Measurements from ENCODE around the gene SHBG. TPM values are rescaled to one million over a fixed set of nuclear protein-coding genes. Genes with fewer than 3 reads are reported as not detected.
A peak's percentile ranks its signal among the peaks of the same experiment; 100 is the strongest.
"Not testable (repeated sequence)": the region's sequence is repeated elsewhere in the genome, so short reads cannot be mapped to it uniquely, and the experiment has no call there.

SHBG gene
- total RNA-seq, 6 donors from 2014 or later = 0.34 to 0.88 (median 0.46) TPM; not detected in 3

DNA sequence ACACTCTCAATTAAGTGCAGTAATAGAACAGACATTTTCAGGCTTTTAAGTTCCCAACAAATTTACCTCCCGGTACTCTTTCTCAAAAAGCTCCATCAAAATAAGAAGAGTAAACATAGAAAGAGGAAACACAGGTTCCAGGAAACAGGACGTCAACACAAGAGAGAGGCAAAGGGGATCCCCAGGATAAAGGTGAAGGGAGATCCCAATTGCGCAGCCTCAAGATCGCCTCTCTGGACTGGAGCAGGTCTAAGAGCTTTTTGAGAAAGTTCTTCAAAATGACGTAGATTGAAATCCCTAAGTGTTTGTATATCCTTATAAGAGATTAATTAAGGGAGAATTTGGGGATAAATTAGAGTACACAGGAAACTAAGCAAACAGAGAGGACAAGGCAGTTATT is 11.3 kb upstream of the SHBG start:
- Histone ChIP-seq H3K36me3 (no peaks in the 10 kb centered on the region), H3K27me3 (no peaks in the 10 kb centered on the region), H3K27ac (peak overlapping the region in 2 of 4 donors; percentile 30 to 44), H3K9me3 (no peaks in the 10 kb centered on the region), H3K4me3 (no peak overlapping the region), H3K4me1 (peaks cover 4 to 9% (median 6%) of the 10 kb centered on the region in 4 donors)
- no peak for ATAC-seq (ENCODE audit: low FRiP score in 2 of 2)
- TF ChIP-seq POLR2AphosphoS5 (IDR thresholded peaks at IDR 0.05) = no peak
- TF ChIP-seq EP300 (IDR thresholded peaks at IDR 0.05) = peak in 1 of 4 donors; percentile 39
- 50 to 58% methylated on average over 5 of the region's 5 CpGs for WGBS, 2 donors
- DNase-seq = peak in 1 of 2 donors; percentile 71

DNA sequence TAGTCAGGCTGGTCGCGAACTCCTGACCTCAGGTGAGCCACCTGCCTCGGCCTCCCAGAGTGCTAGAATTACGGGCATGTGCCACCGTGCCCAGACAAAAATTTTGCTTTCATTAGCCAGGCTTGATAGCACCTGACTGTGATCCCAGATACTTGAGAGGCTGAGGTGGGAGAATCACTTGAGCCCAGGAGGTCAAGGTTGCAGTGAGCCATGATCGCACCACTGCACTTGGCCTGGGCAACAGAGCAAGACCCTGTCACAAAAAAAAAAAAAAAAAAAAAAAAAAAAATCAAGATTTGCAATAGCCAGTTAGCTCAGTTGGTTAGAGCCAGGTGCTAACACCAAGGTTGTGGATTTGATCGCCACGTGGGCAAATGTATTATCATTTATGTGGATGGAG is 9.1 kb upstream of the SHBG start:
- no peak overlapping the region for H3K27ac ChIP-seq
- H3K9me3 ChIP-seq = no peaks in the 10 kb centered on the region
- H3K36me3 ChIP-seq = peaks cover 0 to 3% (median 0%) of the 10 kb centered on the region in 4 donors
- ATAC-seq (ENCODE audit: low FRiP score in 2 of 2) (no peak), DNase-seq (no peak)
- 91 to 94% methylated on average over 8 of the region's 8 CpGs for WGBS, 2 donors
- no peak overlapping the region for H3K4me3 ChIP-seq
- no peaks in the 10 kb centered on the region for H3K27me3 ChIP-seq
- TF ChIP-seq, protein P1, sequence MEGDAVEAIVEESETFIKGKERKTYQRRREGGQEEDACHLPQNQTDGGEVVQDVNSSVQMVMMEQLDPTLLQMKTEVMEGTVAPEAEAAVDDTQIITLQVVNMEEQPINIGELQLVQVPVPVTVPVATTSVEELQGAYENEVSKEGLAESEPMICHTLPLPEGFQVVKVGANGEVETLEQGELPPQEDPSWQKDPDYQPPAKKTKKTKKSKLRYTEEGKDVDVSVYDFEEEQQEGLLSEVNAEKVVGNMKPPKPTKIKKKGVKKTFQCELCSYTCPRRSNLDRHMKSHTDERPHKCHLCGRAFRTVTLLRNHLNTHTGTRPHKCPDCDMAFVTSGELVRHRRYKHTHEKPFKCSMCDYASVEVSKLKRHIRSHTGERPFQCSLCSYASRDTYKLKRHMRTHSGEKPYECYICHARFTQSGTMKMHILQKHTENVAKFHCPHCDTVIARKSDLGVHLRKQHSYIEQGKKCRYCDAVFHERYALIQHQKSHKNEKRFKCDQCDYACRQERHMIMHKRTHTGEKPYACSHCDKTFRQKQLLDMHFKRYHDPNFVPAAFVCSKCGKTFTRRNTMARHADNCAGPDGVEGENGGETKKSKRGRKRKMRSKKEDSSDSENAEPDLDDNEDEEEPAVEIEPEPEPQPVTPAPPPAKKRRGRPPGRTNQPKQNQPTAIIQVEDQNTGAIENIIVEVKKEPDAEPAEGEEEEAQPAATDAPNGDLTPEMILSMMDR (IDR thresholded peaks at IDR 0.05) = no peak
- TF ChIP-seq POLR2A (IDR thresholded peaks at IDR 0.05) (no peak), POLR2AphosphoS5 (IDR thresholded peaks at IDR 0.05) (no peak), EP300 (IDR thresholded peaks at IDR 0.05) (no peak)
- peaks cover 0 to 2% (median 0%) of the 10 kb centered on the region in 4 donors for H3K4me1 ChIP-seq

DNA sequence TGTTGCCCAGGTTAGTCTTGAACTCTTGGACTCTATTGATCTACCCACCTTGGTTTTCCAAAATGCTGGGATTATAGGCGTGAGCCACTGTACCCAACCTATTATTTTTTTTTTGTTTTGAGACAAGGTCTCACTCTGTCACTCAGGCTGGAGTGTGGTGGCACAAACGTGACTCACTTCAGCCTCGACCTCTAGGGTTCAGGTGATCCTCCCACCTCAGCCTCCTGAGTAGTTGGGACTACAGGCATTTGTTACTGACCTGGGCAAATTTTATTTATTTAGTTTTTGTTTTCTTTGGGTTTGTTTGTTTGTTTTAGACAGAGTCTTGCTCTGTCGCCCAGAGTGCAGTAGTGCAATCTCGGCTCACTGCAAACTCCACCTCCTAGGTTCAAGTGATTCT is 6.3 kb upstream of the SHBG start:
- no peak overlapping the region for H3K27ac ChIP-seq
- 85 to 89% methylated on average over 5 of the region's 5 CpGs for WGBS, 2 donors
- ATAC-seq (ENCODE audit: low FRiP score in 2 of 2) (no peak), DNase-seq (no peak)
- no peak overlapping the region for H3K4me3 ChIP-seq
- H3K36me3 ChIP-seq = peaks cover 0 to 7% (median 0%) of the 10 kb centered on the region in 4 donors
- no peaks in the 10 kb centered on the region for H3K9me3 ChIP-seq
- H3K27me3 ChIP-seq = no peaks in the 10 kb centered on the region
- TF ChIP-seq POLR2AphosphoS5 (IDR thresholded peaks at IDR 0.05) (no peak), POLR2A (IDR thresholded peaks at IDR 0.05) (no peak)
- TF ChIP-seq, protein P1 (IDR thresholded peaks at IDR 0.05) = no peak
- peaks cover 9 to 20% (median 15%) of the 10 kb centered on the region in 4 donors for H3K4me1 ChIP-seq

DNA sequence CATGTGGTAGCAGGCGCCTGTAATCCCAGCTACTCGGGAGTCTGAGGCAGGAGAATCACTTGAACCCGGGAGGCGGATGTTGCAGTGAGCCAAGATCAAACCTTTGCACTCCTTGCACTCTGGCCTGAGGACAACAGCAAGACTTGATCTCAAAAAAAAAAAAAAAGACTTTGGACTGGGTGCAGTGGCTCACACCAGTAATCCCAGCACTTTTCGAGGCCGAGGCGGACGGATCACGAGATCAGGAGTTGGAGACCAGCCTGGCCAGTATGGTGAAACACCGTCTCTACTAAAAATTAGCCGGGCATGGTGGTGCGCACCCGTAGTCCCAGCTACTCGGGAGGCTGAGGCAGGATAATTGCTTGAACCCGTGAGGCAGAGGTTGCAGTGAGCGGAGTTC is 4.2 kb upstream of the SHBG start:
- WGBS, 2 donors = 95 to 97% methylated on average over 16 of the region's 16 CpGs
- H3K4me1 ChIP-seq = peaks cover 9 to 20% (median 15%) of the 10 kb centered on the region in 4 donors
- DNase-seq; H3K4me3 ChIP-seq; H3K27me3 ChIP-seq; ATAC-seq (ENCODE audit: low FRiP score in 2 of 2); H3K9me3 ChIP-seq; H3K27ac ChIP-seq; H3K36me3 ChIP-seq: not testable (repeated sequence)

DNA sequence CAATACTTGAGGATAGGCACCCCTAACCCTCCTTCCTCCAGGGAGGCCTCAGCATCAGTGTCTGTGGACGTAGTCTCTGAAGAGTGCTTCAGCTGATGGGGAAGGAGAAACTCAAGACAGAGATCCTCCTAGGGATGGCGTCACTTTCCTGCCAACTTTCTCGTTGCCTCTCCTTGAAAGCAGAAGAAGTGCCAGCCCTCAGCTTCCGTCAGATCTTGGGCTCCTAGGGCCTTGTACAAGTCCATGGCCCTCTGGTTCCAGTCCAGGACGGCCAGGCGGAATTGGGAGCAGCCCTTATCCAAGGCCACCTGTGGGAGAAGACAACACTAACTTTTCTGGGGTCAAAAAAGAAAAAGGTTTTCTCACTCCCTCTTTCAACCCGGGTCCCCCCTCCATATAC is 3.6 kb upstream of the SHBG start:
- no peaks in the 10 kb centered on the region for H3K9me3 ChIP-seq
- ATAC-seq (ENCODE audit: low FRiP score in 2 of 2) = peak in 1 of 2 donors; percentile 7
- WGBS, 2 donors = 73 to 74% methylated on average over 7 of the region's 7 CpGs
- peaks cover 9 to 20% (median 15%) of the 10 kb centered on the region in 4 donors for H3K4me1 ChIP-seq
- H3K27me3 ChIP-seq = no peaks in the 10 kb centered on the region
- peak overlapping the region in 1 of 4 donors; percentile 82 for H3K4me3 ChIP-seq
- TF ChIP-seq EP300 (IDR thresholded peaks at IDR 0.05) (no peak), POLR2AphosphoS5 (IDR thresholded peaks at IDR 0.05) (no peak), POLR2A (IDR thresholded peaks at IDR 0.05) (no peak)
- TF ChIP-seq, protein P1 (IDR thresholded peaks at IDR 0.05) = no peak
- DNase-seq = peak in 1 of 2 donors; percentile 51
- peaks cover 0 to 7% (median 0%) of the 10 kb centered on the region in 4 donors for H3K36me3 ChIP-seq
- H3K27ac ChIP-seq = peak overlapping the region in 3 of 4 donors; percentile 86 to 96 (median 95)

DNA sequence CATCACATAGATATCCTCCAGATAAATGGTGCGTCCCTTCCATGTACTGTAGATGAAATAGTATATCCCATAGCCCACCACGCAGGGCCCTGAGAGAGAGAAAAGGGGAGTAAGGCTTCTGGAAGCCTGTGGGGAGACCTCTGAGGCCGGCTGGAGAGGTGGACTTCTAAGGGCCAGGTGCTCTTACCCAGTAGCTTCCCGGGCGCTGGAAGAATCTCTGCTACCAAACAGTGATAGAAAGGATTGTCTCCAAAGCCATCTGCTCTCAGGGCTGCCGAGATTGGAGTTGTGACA is 3.0 kb upstream of the SHBG start:
- 35 to 39% methylated on average over 6 of the region's 6 CpGs for WGBS, 2 donors
- H3K4me1 ChIP-seq = peaks cover 9 to 20% (median 15%) of the 10 kb centered on the region in 4 donors
- no peaks in the 10 kb centered on the region for H3K9me3 ChIP-seq
- H3K36me3 ChIP-seq = peaks cover 0 to 7% (median 0%) of the 10 kb centered on the region in 4 donors
- no peaks in the 10 kb centered on the region for H3K27me3 ChIP-seq
- peak overlapping the region; percentile 65 to 82 (median 76) for H3K4me3 ChIP-seq
- TF ChIP-seq, protein P1 (IDR thresholded peaks at IDR 0.05) = no peak
- no peak for TF ChIP-seq POLR2AphosphoS5 (IDR thresholded peaks at IDR 0.05)
- no peak for TF ChIP-seq EP300 (IDR thresholded peaks at IDR 0.05)
- TF ChIP-seq POLR2A (IDR thresholded peaks at IDR 0.05) = no peak
- peak overlapping the region; percentile 86 to 96 (median 92) for H3K27ac ChIP-seq
- DNase-seq (no peak), ATAC-seq (ENCODE audit: low FRiP score in 2 of 2) (peak in 1 of 2 donors; percentile 6)

All from upper lobe of left lung (tissue), 6 donors.